GM21423 (cell line): ENCODE data around the gene NRG3.

ENCODE experiments used
- ATAC-seq: cut with Tn5 transposase; IDR thresholded peaks from one replicate; pipeline ENCODE4 v1.9.1; 2021; ENCODE audit warnings: mild to moderate bottlenecking, moderate library complexity; ENCODE audit not compliant: unreplicated experiment

NRG3 gene

DNA sequence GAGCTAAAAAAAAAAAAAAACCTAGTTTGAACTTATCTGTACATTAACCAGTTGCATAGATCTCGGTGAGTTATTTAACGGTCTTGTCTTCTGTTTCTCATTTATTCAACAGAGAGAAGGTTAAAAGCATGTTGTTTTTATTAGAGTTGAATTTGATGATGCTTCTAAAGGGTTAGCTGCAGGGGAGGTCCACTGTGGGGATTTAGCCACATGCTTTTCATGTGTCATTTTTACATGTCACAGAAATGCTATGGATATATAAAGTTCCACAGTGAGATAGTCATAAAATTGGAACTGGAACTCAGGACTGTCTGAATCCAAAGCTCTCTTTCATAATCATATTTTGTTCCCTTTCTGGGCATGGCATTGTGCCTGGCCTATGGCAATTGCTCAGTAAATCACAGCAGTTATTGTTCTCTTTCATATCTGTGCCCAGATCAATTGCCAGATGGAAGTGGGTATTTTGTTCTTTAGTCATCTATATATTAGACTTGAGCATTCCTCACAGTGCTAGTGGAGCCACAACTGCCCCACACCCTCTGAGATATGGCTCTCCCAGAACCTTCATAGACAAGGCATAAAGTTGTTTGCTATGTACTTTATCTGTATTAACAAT, 578.8 kb downstream of the NRG3 start:
- ATAC-seq = no peak

DNA sequence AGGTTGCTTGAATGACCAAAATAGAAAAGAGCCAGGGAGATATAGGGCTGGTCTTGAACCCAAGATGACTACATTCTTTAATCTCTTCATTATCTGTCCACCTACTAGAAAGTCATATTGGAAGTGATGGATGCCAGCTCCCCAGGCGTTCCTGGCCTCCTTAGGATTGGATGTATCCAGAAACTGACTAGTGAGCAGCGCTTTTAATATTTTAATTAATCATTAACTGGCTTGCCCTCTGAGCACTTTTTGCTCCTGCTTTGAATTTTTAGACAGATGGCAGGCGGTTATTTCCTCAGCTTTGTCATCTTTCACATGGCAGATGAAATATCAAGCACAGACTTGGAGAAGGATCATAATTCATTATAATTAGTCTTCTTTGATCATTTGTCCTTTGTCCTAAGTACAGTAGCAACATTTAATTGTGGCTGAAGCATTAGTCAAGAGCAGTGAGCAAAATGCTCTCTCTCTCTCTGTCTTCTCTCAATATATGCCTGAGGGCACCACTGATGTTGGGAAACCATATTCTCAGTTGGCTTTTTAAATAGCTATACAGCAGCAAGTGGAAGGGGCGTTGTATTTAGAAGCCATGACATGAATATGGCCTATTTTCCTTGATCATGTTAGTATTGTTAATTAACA, 588.0 kb downstream of the NRG3 start:
- ATAC-seq = no peak

DNA sequence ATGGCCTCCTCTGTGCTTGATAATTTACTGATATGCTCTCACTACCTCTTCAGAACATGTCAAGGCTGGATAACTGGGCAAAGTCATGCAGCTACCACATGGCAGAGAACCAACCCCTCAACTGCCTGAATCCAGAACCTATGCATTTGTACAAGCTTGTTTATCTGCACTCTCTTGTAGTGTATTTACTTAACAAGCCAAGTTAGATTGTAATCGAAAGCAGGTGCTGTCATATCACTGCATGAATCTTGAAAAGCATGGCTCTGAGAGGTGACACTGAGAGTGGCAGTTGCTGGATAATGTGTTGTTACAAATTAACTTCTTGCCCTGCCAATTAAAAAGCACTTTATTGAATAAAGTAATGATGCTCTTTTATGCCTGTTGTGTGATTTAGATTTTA, 588.6 kb downstream of the NRG3 start:
- no peak for ATAC-seq

GRCh38 chr10:82464191-82464818, 589.3 kb downstream of the NRG3 start:
- no peak for ATAC-seq

DNA sequence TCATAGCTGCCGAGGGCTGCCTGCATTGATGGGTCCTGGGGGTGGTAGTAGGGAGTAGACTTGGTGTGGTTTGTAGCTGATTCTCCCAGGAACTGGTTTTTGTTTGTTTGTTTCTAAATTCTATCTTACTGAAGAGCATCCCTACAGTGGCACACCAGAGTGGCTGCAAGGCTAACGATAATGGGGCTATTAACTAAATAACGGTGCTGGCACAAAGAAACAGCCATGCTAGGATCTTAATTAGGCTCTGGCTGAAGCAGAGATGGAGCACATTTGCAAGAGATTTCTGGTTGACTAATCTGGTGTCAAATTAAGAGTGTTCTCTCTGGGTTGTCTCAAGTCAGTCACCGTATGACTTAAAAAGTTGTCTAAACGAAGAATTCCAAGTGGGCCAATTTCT, 590.0 kb downstream of the NRG3 start:
- no peak for ATAC-seq

DNA sequence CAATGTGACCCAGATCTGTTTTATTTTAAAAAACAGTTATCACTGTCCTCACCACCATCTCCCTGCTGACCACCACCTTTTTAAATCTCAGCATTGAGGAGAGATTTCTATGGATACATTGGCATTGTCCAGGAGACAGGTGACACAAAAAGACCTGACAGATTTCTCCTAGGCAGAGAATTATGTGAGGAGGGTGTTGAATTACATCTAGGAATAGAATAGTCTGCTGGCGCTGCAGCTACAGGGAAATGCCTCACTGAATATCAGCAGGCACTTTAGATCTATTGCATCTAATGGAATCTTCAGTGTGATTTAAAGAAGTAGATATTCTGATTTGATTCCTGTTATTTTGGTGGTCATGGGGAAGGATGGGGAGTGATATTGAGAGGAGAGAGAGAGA, 593.5 kb downstream of the NRG3 start:
- ATAC-seq = no peak

DNA sequence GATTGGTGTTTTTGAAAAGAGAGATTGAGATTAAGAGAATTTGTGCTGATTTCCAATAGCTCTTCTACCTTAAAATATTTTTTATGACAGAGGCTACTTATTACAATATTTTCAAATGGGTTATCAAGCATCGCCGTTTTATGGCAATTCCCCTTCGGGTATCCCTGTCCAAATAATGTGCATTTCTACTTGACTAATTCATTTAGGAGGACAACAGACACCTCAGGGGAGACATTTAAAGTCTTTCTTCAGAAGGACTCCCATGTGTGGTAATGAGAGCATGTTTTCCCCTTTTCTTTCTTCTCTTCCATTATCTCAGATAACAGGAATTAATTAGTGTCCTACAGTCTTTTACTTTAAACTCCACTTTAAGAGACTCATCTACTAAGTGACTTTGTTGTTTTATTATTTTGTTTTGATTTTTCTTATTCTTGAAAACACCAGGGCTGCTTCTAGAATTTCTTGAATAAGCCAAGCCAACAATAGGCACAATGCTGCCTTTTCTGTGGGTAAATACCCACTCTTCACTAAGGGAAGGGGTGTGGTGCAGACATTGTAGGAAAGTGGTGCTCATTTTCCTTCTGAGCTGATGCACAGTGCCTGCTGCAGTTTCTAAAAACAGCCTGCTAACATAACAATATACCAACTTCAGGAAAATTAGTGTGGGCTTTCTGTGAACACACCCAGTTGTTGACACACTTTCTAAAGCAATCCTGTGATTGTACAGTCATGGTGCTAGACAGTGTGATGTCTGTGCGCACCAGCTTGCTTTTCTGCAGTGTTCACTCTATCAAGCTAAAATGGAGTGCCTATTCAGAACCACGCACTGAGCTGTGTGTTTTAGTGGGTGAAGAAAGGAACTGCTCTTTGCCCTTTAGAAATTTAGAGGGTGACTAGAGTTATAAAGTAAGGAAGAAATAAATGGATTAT, 597.7 kb downstream of the NRG3 start:
- ATAC-seq = no peak

- no peak for ATAC-seq
Measured at GRCh38 chr10:82477776-82478175, 602.8 kb downstream of the NRG3 start.

DNA sequence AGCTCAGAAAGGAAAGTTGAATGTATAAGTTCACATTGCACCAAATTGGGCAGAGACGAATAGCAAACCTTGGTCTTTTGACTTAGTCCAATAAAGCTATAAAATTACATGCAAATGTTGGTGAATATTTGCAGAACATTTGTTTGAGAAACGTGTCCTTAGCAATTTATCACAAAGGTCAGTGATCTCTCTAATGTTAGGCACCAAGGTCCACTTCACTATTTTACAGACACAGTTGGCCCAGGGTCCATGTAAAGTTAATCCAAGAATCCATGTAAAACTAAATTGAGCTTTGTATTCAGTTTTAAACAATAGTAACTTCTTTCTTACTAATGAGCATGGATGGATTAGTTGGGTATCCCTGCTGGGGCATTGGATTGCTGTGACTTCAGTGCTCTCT, 617.7 kb downstream of the NRG3 start:
- no peak for ATAC-seq

GRCh38 chr10:82496114-82496513, 621.1 kb downstream of the NRG3 start:
- no peak for ATAC-seq

GRCh38 chr10:82497439-82497838, 622.4 kb downstream of the NRG3 start:
- ATAC-seq = no peak

DNA sequence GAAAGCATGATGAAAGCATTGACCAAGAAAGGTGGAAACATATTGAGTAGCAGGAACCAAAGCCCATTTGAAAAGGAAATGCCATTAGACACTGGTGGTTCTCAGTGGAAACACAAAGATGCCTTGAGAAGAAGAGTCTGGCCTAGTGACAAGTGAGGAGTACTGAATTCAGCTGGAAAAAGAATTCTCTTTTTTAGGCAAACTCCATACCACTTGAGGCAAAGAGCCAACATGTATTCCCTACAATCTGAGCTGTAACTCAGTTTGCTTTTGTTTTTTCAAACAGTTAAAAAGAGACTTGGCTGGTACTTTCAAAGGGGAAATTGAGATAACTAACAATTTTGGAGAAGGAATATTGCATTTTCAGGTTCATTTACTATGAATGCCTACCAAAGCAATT, 624.0 kb downstream of the NRG3 start:
- no peak for ATAC-seq

DNA sequence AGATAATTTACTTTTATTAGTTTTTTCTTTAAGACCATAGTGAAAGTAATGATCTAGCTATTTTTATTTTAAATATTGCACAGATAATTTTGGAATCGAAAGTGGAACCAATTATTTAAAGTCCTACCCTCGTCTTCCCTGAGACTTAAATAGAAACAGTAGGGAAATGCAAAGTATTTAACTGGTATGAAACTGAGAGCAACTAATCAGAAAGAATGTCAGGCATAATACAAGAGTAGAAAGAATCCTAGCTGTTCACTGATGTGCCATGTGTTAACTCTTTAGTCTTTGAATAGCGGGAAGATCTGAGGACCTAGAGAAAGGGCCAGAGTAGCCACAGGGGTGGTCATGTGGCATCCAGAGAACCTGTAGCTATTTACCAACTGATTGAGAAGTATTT, 630.0 kb downstream of the NRG3 start:
- no peak for ATAC-seq

- no peak for ATAC-seq
Measured at GRCh38 chr10:82506680-82507376, 631.8 kb downstream of the NRG3 start.

- no peak for ATAC-seq
Measured at GRCh38 chr10:82515256-82515655, 640.3 kb downstream of the NRG3 start.

GRCh38 chr10:82529062-82529461, 654.1 kb downstream of the NRG3 start:
- ATAC-seq = no peak

- ATAC-seq = no peak
Measured at GRCh38 chr10:82535457-82535856, 660.5 kb downstream of the NRG3 start.

DNA sequence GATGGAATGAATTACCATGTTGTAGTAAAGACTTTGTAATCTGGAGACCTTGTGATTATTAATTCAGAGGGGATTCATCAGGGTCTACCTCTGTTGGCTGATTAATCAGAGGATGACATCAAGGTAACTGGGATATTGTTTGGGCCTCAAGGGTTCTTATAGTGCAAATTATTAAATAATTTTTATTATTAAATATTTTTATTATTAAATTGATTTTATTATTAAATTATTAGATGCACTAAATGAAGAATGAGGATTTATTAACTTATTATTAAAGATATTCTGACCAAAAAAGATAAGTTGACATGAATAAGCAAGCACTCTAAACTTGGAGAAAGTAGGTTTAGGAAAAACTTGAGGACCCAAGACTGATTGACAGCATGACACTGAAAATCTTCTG, 661.7 kb downstream of the NRG3 start:
- ATAC-seq = no peak

DNA sequence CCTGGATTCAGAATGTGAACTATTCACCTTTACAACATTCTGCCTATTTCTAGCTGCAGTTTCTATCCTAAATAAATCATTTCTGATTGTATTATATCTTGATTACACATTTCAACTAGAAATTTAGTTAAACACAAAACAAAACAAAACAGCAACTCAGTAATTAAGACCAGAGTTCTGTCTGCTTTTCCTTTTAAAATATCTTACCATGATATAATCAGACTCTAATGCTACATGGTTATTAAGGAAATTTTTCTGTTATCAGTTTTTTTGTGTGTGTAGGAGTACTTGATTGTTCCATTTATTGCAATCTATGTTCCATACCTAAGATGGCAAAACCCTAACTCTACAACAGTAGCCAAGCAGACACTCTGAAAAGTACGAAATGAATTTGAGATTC, 663.3 kb downstream of the NRG3 start:
- no peak for ATAC-seq

- no peak for ATAC-seq
Measured at GRCh38 chr10:82543631-82544030, 668.6 kb downstream of the NRG3 start.

DNA sequence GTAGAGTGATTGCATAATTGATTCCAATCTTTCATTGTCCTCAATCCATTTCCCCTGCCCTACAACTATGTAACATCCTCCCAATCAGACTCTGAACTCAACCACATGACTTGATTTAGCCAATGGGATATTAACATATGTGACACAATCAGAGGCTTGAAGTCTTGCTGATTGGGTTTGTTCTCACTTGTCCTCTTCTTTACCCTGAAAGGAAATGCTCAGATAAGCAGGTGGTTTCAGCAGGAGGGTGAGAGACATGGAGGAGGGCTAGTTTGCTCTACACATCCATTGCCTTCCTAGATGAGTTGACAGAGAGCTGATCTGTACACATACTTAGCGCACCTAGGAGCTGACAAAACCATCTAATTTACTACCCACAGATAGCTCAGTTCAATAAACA, 669.4 kb downstream of the NRG3 start:
- no peak for ATAC-seq
